Aorta (tissue), 5 donors: ENCODE results near the gene TNFRSF8. TPM values are rescaled to one million over a fixed set of nuclear protein-coding genes. Genes with fewer than 3 reads are reported as not detected.

Experiments used
- ATAC-seq: fragments of 200-7000 bp; cut with Tn5 transposase; one replicate; pipeline ENCODE4 v1.9.1; 2022; ENCODE audit warnings: moderate library complexity; ENCODE audit not compliant: low FRiP score
- DNase-seq, 2 donors: peaks; one replicate each; pipeline ENCODE4 v3.0.0-alpha.2; 2020
- H3K27ac ChIP-seq, 2 donors: one replicate each; pipeline ENCODE4 v1.5.1; 2013; ENCODE audit warnings: low read length in 2 of 2, mild to moderate bottlenecking in 2 of 2, moderate library complexity in 2 of 2, control low read depth in 1 of 2, inconsistent platforms in 1 of 2, low read depth in 1 of 2
- H3K27me3 ChIP-seq, 2 donors: one replicate each; pipeline ENCODE4 v1.6.1; 2013; ENCODE audit warnings: control low read depth in 1 of 2, low read length in 1 of 2, mild to moderate bottlenecking in 1 of 2, moderate library complexity in 1 of 2; ENCODE audit not compliant: insufficient read depth in 2 of 2, control insufficient read depth in 1 of 2
- H3K36me3 ChIP-seq, 2 donors: one replicate each; pipeline ENCODE4 v1.6.1; 2013; ENCODE audit warnings: control low read depth in 1 of 2, low read length in 1 of 2, mild to moderate bottlenecking in 1 of 2; ENCODE audit not compliant: insufficient read depth in 2 of 2, control insufficient read depth in 1 of 2
- H3K4me1 ChIP-seq, 2 donors: one replicate each; pipeline ENCODE4 v1.6.1; 2013; ENCODE audit warnings: low read length in 2 of 2, control low read depth in 1 of 2, mild to moderate bottlenecking in 1 of 2, moderate library complexity in 1 of 2; ENCODE audit not compliant: insufficient read depth in 2 of 2, control insufficient read depth in 1 of 2
- H3K4me3 ChIP-seq, 2 donors: one replicate each; pipeline ENCODE4 v1.5.1; 2013; ENCODE audit warnings: low read length in 2 of 2, control low read depth in 1 of 2, mild to moderate bottlenecking in 1 of 2
- H3K9me3 ChIP-seq: one replicate; pipeline ENCODE4 v1.6.1; 2013; ENCODE audit warnings: mild to moderate bottlenecking, low read length; ENCODE audit not compliant: control insufficient read depth
- WGBS, 2 donors: extraction: QIAGEN DNeasy Blood & Tissue Kit; methylation state at CpG; one replicate each; pipeline ENCODE4 v1.1.7; 2013; 5-methylcytosine and 5-hydroxymethylcytosine counted together
- intact Hi-C, 2 donors: fragments of 100-400 bp; cut with DNase I; formaldehyde crosslinking; loops; one replicate each; pipeline versions ENCODE4 v1.14.2 to v1.15.0; 2022
- polyA plus RNA-seq, 2 donors: library from polyadenylated mRNA; stranded (reverse); fragments of 200-250 nt; gene quantifications; one replicate each; pipeline ENCODE4 v1.2.3, GENCODE V29; 2013
- total RNA-seq, 2 donors: library from RNA; stranded (reverse); fragmentation: NEBNext Ultra II Directional; extraction: Animal tissue kit (Norgen Biotek cat#: 25700); gene quantifications; one replicate each; pipeline ENCODE4 v1.2.1, GENCODE V29; 2021
- donor health status: healthy with polysubstance abuse.
- donor health status: Bipolar disorder and iron deficiency.
- donor health status: DM: no; HTN: no; CAD: no.
- donor health status: DM: no; HTN: no; CAD: no.
- donor health status: DM: yes; HTN: yes; CAD: no.

The TNFRSF8 gene
- total and polyA plus RNA-seq, 4 donors, result 0.74 to 4.7 (median 1.3) TPM

- H3K27ac ChIP-seq, result no peak overlapping the region
- H3K9me3 ChIP-seq, result no peaks in the 10 kb centered on the region
- H3K4me1 ChIP-seq, result no peaks in the 10 kb centered on the region
- no peak overlapping the region for H3K4me3 ChIP-seq
- intact Hi-C loops, result no loop called here
- ATAC-seq (no peak), DNase-seq (no peak)
- no peaks in the 10 kb centered on the region for H3K36me3 ChIP-seq
- H3K27me3 ChIP-seq, result no peaks in the 10 kb centered on the region
- 90 to 93% methylated on average over 8 of the region's 8 CpGs for WGBS, 2 donors
Measured at GRCh38 chr1:12179676-12180075, 116.6 kb downstream of the TNFRSF8 start.

DNA sequence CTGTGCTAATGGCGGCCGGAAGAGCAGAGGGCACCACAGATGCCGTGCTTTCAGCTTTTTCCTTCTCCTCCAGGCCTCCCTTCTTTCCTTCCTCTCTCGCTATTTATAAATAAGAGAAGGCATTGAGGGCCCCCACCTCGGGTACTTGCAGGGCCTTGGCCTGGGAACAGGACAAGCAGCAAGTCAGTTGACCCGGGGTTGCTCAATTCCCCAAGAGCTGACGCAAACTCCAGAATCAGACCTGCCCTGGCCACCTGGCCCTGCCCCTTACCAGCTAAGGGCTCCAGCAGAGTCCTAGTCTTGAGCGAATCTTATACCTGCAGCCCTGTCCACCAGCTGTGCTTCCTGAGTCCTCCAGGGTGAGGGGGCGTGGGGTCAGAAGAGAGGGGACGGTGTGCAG, 117.2 kb downstream of the TNFRSF8 start:
- Histone ChIP-seq H3K9me3 (no peaks in the 10 kb centered on the region), H3K4me3 (no peak overlapping the region), H3K36me3 (no peaks in the 10 kb centered on the region), H3K27me3 (no peaks in the 10 kb centered on the region), H3K4me1 (no peaks in the 10 kb centered on the region), H3K27ac (no peak overlapping the region)
- ATAC-seq (no peak), DNase-seq (peak in 1 of 2 donors; percentile 90)
- 86 to 87% methylated on average over 10 of the region's 10 CpGs for WGBS, 2 donors
- intact Hi-C loops, result no loop called here

DNA sequence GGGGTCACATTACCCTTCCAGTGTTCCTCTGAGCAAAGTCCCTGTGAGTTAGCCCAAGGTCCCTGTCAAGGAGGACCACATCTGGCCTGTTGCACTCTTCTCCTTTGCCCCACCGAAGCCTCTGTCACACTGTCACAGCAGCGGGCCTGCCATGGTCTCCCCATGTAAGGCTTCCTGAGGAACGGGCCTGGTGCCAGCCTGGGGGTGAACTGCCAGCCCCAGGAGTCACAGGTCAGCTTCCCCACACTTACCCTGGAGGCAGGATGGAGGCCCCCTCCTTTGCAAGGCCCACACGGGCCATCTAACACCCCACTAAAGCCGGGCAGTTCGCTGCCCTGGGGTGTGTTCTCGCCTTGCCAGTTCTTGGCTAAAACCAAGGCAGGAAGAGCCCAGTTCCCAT, 117.8 kb downstream of the TNFRSF8 start:
- Histone ChIP-seq H3K9me3 (no peaks in the 10 kb centered on the region), H3K4me3 (no peak overlapping the region), H3K36me3 (no peaks in the 10 kb centered on the region), H3K27me3 (no peaks in the 10 kb centered on the region), H3K27ac (no peak overlapping the region), H3K4me1 (no peaks in the 10 kb centered on the region)
- 87 to 90% methylated on average over 7 of the region's 7 CpGs for WGBS, 2 donors
- intact Hi-C loops, result no loop called here
- DNase-seq (no peak), ATAC-seq (no peak)

- H3K4me3 ChIP-seq, result no peak overlapping the region
- no peaks in the 10 kb centered on the region for H3K9me3 ChIP-seq
- H3K36me3 ChIP-seq, result no peaks in the 10 kb centered on the region
- ATAC-seq (no peak), DNase-seq (no peak)
- no peak overlapping the region for H3K27ac ChIP-seq
- intact Hi-C loops, result no loop called here
- 90 to 97% methylated on average over 7 of the region's 7 CpGs for WGBS, 2 donors
- no peaks in the 10 kb centered on the region for H3K27me3 ChIP-seq
- H3K4me1 ChIP-seq, result no peaks in the 10 kb centered on the region
Measured at GRCh38 chr1:12181568-12181967, 118.5 kb downstream of the TNFRSF8 start.

- H3K9me3 ChIP-seq, result no peaks in the 10 kb centered on the region
- H3K27ac ChIP-seq, result no peak overlapping the region
- ATAC-seq (no peak), DNase-seq (no peak)
- no peak overlapping the region for H3K4me3 ChIP-seq
- no peaks in the 10 kb centered on the region for H3K27me3 ChIP-seq
- no peaks in the 10 kb centered on the region for H3K36me3 ChIP-seq
- intact Hi-C loops, result no loop called here
- H3K4me1 ChIP-seq, result no peaks in the 10 kb centered on the region
- 66 to 68% methylated on average over 4 of the region's 4 CpGs for WGBS, 2 donors
Measured at GRCh38 chr1:12182410-12182984, 119.4 kb downstream of the TNFRSF8 start.

GRCh38 chr1:12183095-12183794, 120.1 kb downstream of the TNFRSF8 start:
- H3K4me1 ChIP-seq, result no peaks in the 10 kb centered on the region
- no peak for ATAC-seq
- no peak for DNase-seq
- H3K36me3 ChIP-seq, result no peaks in the 10 kb centered on the region
- no peak overlapping the region for H3K27ac ChIP-seq
- no peaks in the 10 kb centered on the region for H3K27me3 ChIP-seq
- no peak overlapping the region for H3K4me3 ChIP-seq
- WGBS, 2 donors, result 93 to 94% methylated on average over 7 of the region's 7 CpGs
- H3K9me3 ChIP-seq, result no peaks in the 10 kb centered on the region
- intact Hi-C loops, result no loop called here

DNA sequence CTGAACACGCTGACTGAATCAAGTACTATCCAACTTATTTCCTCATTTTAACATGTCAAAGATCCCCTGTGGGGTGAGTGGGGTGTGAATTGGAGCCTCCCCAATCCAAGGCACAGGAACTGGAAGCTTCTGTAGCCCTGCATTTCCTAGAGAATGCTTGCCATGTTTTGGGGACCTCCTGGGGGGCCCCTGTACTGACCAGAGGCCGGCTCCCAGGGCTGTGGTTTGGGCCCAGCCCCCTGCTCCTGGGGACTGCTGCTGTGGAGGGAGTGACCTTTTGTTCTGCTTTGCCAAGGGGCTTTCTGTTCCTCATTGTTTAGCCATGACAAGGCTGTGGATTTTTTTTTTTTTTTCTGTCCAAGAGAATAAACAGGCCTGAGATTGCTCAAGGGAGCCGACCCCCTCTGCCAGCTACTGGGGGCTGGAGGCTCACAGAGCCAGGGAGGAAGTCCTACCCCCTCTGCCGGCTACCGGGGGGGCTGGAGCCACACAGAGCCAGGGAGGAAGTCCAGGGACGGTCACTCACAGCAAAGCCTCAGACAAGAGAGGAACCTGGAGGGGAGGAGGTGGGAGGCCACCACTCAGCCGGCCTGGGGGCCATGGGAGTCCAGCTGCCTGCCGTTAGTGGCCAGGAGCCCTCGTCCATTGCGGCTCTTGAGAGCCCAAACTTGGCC, 121.0 kb downstream of the TNFRSF8 start:
- no peaks in the 10 kb centered on the region for H3K4me1 ChIP-seq

DNA sequence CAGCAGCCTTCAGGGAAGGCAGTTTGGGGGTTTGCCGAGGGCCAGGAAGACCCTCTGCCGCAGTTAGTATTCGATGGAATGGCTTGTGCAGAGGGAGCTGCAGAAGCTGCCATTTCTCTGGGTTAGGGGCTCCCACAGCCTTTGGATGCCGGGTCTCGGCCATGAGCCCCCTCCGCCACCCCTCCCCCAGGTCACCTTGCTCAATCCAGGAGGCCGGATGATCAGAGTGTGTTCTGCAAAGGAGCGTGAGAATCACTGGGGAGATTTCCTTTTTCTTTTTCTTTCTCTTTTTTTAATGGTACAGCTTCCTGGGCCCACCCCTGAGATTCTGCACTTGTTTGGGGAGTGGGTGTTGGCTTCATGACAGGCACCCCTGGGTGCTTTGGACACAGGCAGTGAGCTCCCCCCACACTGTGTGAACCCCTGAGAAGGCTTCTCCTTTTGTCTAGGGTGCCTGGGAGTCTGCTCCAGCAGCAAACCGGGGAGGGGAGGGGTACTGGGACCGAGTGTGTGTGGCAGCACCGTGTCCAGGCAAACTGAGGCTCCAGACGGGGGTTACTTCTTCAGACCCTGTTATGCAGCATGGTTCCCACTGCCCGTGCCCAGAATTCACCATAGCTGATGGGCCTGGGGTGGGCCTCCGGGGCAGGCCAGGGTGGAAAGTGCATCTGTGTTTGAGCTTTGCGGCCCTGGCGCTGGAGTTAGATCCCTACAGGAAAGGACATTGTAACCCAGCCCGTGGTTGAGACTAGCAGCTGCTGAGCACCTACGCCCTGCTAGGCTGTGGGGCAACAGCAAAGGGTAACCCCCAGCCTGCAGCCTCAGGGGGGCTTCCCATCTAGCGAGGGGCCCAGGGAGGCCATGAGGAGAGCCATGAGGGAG, 122.2 kb downstream of the TNFRSF8 start:
- H3K4me1 ChIP-seq, result no peaks in the 10 kb centered on the region
- no peaks in the 10 kb centered on the region for H3K9me3 ChIP-seq
- no peaks in the 10 kb centered on the region for H3K36me3 ChIP-seq
- DNase-seq, result no peak
- no peak overlapping the region for H3K4me3 ChIP-seq
- 86 to 88% methylated on average over 19 of the region's 19 CpGs for WGBS, 2 donors
- intact Hi-C loops, result no loop called here
- no peak overlapping the region for H3K27ac ChIP-seq
- no peak for ATAC-seq
- no peaks in the 10 kb centered on the region for H3K27me3 ChIP-seq

More for the DNA sequence above, 121.0 kb downstream of the TNFRSF8 start:
- no peaks in the 10 kb centered on the region for H3K36me3 ChIP-seq
- no peak overlapping the region for H3K4me3 ChIP-seq
- H3K27me3 ChIP-seq, result no peaks in the 10 kb centered on the region
- ATAC-seq (peak; percentile 84), DNase-seq (peak; percentile 89 to 94)
- intact Hi-C loops, result no loop called here
- H3K9me3 ChIP-seq, result no peaks in the 10 kb centered on the region
- 18 to 19% methylated on average over 9 to 10 of the region's 10 CpGs for WGBS, 2 donors
- no peak overlapping the region for H3K27ac ChIP-seq
